Measurements from ENCODE around the gene HDAC4.

- TF ChIP-seq CTCF (IDR thresholded peaks at IDR 0.05) (no peak), EZH2 (IDR thresholded peaks at IDR 0.05; ENCODE audit: borderline replicate concordance, insufficient read depth, low read depth, low read length, poor library complexity, severe bottlenecking) (no peak)
Measured at GRCh38 chr2:239365782-239366435, 34.9 kb downstream of the HDAC4 start.
